Liver (tissue), 3 donors: ENCODE measurements around the gene MAFG.

Source experiments
- ATF3 ChIP-seq: IDR thresholded peaks from 2 replicates; pipeline ENCODE4 v1.6.1; 2016; ENCODE audit warnings: antibody characterized with exemption
- CTCF ChIP-seq: fragments of 150-350 bp; IDR thresholded peaks from 2 replicates; pipeline ENCODE4 v1.5.1; 2017; ENCODE audit warnings: improper control_type of control experiment, low read depth, low read length; ENCODE audit not compliant: missing input control
- EGR1 ChIP-seq, 2 donors: IDR thresholded peaks; 2 replicates each; pipeline ENCODE4 v1.6.1; 2016 to 2018; ENCODE audit warnings: antibody characterized with exemption in 2 of 2, low read depth in 2 of 2
- FOXA1 ChIP-seq: IDR thresholded peaks from 2 replicates; pipeline ENCODE4 v1.6.1; 2016; ENCODE audit warnings: antibody characterized with exemption
- GABPA ChIP-seq, 2 donors: IDR thresholded peaks in 1 of 2; conservative IDR thresholded peaks in 1 of 2; 2 replicates each; pipeline ENCODE4 v1.6.1; 2016; ENCODE audit warnings: antibody characterized with exemption in 2 of 2, mild to moderate bottlenecking in 1 of 2, moderate library complexity in 1 of 2
- JUND ChIP-seq, 2 donors: IDR thresholded peaks; 2 replicates each; pipeline ENCODE4 v1.6.1; 2016; ENCODE audit warnings: antibody characterized with exemption in 2 of 2
- RAD21 ChIP-seq, 2 donors: IDR thresholded peaks; 2 replicates each; pipeline ENCODE4 v1.6.1; 2016; ENCODE audit warnings: antibody characterized with exemption in 2 of 2, mild to moderate bottlenecking in 2 of 2
- REST ChIP-seq: IDR thresholded peaks from 2 replicates; pipeline ENCODE4 v1.6.1; 2016; ENCODE audit warnings: antibody characterized with exemption, mild to moderate bottlenecking
- SP1 ChIP-seq: IDR thresholded peaks from 2 replicates; pipeline ENCODE4 v1.6.1; 2018; ENCODE audit warnings: antibody characterized with exemption, mild to moderate bottlenecking
- TAF1 ChIP-seq: conservative IDR thresholded peaks from 2 replicates; pipeline ENCODE4 v1.6.1; 2016; ENCODE audit warnings: antibody characterized with exemption, mild to moderate bottlenecking
- YY1 ChIP-seq: IDR thresholded peaks from 2 replicates; pipeline ENCODE4 v1.6.1; 2016; ENCODE audit warnings: antibody characterized with exemption, mild to moderate bottlenecking
- ZBTB33 ChIP-seq: IDR thresholded peaks from 2 replicates; pipeline ENCODE4 v1.6.1; 2016; ENCODE audit warnings: antibody characterized with exemption
- donor health status: healthy.
- donor health status: healthy.

- TF ChIP-seq JUND (IDR thresholded peaks at IDR 0.05) (no peak), CTCF (no peak), GABPA (IDR thresholded peaks at IDR 0.05 in 1 of 2, conservative IDR thresholded peaks at IDR 0.05 in 1 of 2) (no peak), SP1 (no peak), YY1 (no peak), ATF3 (no peak), TAF1 (no peak), EGR1 (IDR thresholded peaks at IDR 0.05; ENCODE audit: low read depth in 2 of 2) (no peak), ZBTB33 (no peak), REST (no peak), FOXA1 (no peak), RAD21 (IDR thresholded peaks at IDR 0.05) (no peak)
These were observed 39.2 kb downstream of the MAFG start for GRCh38 chr17:81888105-81888987.
